Natural killer cell (primary cell): ENCODE measurements around the gene ATP5F1E. TPM values are rescaled to one million over a fixed set of nuclear protein-coding genes. Genes with fewer than 3 reads are reported as not detected.

Source experiments
- ATAC-seq, 3 donors: fragments of 150-1000 bp in 2 of 3; fragments of 200-7000 bp in 1 of 3; cut with Tn5 transposase; 1 replicate in 1 of 3; 2 replicates in 2 of 3; pipeline ENCODE4 v1.10.0; 2021; ENCODE audit warnings: mild to moderate bottlenecking in 2 of 3, moderate library complexity in 2 of 3
- DNase-seq, 2 donors: peaks; one replicate each; pipeline versions ENCODE4 v3.0.0 to v3.0.0-alpha.2; 2013 to 2021; ENCODE audit warnings: mixed read lengths in 1 of 2
- H3K27ac ChIP-seq: one replicate; pipeline ENCODE4 v1.5.1; 2013; ENCODE audit warnings: mild to moderate bottlenecking, low read length
- H3K27me3 ChIP-seq: one replicate; pipeline ENCODE4 v1.6.1; 2013; ENCODE audit warnings: low read length; ENCODE audit not compliant: control insufficient read depth, insufficient read depth
- H3K36me3 ChIP-seq: one replicate; pipeline ENCODE4 v1.6.1; 2013; ENCODE audit warnings: low read length; ENCODE audit not compliant: control insufficient read depth, insufficient read depth
- H3K4me1 ChIP-seq: one replicate; pipeline ENCODE4 v1.6.1; 2013; ENCODE audit warnings: low read length; ENCODE audit not compliant: control insufficient read depth, insufficient read depth
- H3K4me3 ChIP-seq: one replicate; pipeline ENCODE4 v1.5.1; 2013; ENCODE audit warnings: low read length
- H3K9me3 ChIP-seq: one replicate; pipeline ENCODE4 v1.6.1; 2013; ENCODE audit warnings: low read length; ENCODE audit not compliant: control insufficient read depth, insufficient read depth
- H3K27ac Mint-ChIP-seq, 2 donors: one replicate each; pipeline ENCODE4 v1.8.0; 2022; ENCODE audit warnings: mild to moderate bottlenecking in 2 of 2, mixed read lengths in 2 of 2, moderate library complexity in 1 of 2
- H3K27me3 Mint-ChIP-seq, 2 donors: one replicate each; pipeline ENCODE4 v1.8.0; 2022; ENCODE audit warnings: low read depth in 2 of 2, mixed read lengths in 2 of 2
- H3K36me3 Mint-ChIP-seq: one replicate; pipeline ENCODE4 v1.8.0; 2022; ENCODE audit warnings: mixed read lengths
- H3K4me1 Mint-ChIP-seq, 2 donors: one replicate each; pipeline ENCODE4 v1.8.0; 2022; ENCODE audit warnings: mixed read lengths in 2 of 2
- H3K4me3 Mint-ChIP-seq: one replicate; pipeline ENCODE4 v1.8.0; 2022; ENCODE audit warnings: mild to moderate bottlenecking, moderate library complexity, mixed read lengths
- H3K9me3 Mint-ChIP-seq, 2 donors: one replicate each; pipeline ENCODE4 v1.8.0; 2022; ENCODE audit warnings: mixed read lengths in 2 of 2
- WGBS: methylation state at CpG from one replicate; pipeline ENCODE4 v1.1.7; 2013; ENCODE audit warnings: missing lambda C conversion rate; ENCODE audit not compliant: insufficient coverage; 5-methylcytosine and 5-hydroxymethylcytosine counted together
- intact Hi-C: fragments of 100-400 bp; cut with micrococcal nuclease; formaldehyde crosslinking; loops from one replicate; pipeline ENCODE4 v1.14.2; 2022
- total RNA-seq, 4 donors: library from RNA; stranded (reverse); fragments of 120-200 nt in 1 of 4; gene quantifications; one replicate each; pipeline versions ENCODE4 v1.2.3 to v1.2.4, GENCODE V29; 2013 to 2022
- TF ChIP-seq, protein P1 (sequence below): fragments of 200-600 bp; IDR thresholded peaks from one replicate; pipeline ENCODE4 v1.8.0; 2022; ENCODE audit warnings: antibody characterized with exemption

The ATP5F1E gene
- total RNA-seq, 3 donors from 2014 or later (not counting 1 experiment from before 2014, with no cell fraction given), result 45.9 to 58.0 (median 50.8) TPM

DNA sequence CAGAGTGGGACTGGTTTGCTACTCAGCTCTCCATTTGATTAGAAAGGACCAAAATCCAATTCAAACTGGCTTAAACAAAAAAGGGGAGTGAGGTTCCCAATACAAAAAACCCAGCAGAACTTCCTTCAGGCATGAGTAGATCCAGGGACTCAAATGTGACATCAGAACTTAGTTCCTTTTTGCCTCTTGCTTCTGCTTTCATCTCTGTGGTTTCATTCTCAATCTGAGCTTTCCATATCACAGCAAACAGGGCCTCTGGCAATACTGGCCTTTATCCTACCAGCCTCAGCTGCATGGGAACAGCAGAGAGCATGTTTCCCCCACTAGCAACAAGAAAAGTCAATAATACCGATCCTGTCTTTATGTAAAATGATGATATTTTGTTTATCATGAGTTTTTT lies 39.1 kb upstream of the ATP5F1E start:
- H3K36me3 ChIP-seq, result no peaks in the 10 kb centered on the region
- TF ChIP-seq, protein P1, sequence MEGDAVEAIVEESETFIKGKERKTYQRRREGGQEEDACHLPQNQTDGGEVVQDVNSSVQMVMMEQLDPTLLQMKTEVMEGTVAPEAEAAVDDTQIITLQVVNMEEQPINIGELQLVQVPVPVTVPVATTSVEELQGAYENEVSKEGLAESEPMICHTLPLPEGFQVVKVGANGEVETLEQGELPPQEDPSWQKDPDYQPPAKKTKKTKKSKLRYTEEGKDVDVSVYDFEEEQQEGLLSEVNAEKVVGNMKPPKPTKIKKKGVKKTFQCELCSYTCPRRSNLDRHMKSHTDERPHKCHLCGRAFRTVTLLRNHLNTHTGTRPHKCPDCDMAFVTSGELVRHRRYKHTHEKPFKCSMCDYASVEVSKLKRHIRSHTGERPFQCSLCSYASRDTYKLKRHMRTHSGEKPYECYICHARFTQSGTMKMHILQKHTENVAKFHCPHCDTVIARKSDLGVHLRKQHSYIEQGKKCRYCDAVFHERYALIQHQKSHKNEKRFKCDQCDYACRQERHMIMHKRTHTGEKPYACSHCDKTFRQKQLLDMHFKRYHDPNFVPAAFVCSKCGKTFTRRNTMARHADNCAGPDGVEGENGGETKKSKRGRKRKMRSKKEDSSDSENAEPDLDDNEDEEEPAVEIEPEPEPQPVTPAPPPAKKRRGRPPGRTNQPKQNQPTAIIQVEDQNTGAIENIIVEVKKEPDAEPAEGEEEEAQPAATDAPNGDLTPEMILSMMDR, result no peak
- no peaks in the 10 kb centered on the region for H3K36me3 Mint-ChIP-seq
- H3K9me3 Mint-ChIP-seq, result no peaks in the 10 kb centered on the region
- H3K27me3 ChIP-seq, result no peaks in the 10 kb centered on the region
- peaks cover 7% of the 10 kb centered on the region for H3K4me1 ChIP-seq
- H3K9me3 ChIP-seq, result no peaks in the 10 kb centered on the region
- no peak overlapping the region for H3K4me3 ChIP-seq
- ATAC-seq, result no peak
- no CpG with 5 or more reads among the region's 1 CpG for WGBS
- H3K27ac ChIP-seq, result no peak overlapping the region
- peaks cover 3 to 12% of the 10 kb centered on the region in 2 donors for H3K4me1 Mint-ChIP-seq
- H3K4me3 Mint-ChIP-seq, result no peak overlapping the region
- no peak for DNase-seq
- H3K27me3 Mint-ChIP-seq, result peaks cover 18 to 37% of the 10 kb centered on the region in 2 donors
- intact Hi-C loops, result no loop called here
- H3K27ac Mint-ChIP-seq, result no peak overlapping the region

DNA sequence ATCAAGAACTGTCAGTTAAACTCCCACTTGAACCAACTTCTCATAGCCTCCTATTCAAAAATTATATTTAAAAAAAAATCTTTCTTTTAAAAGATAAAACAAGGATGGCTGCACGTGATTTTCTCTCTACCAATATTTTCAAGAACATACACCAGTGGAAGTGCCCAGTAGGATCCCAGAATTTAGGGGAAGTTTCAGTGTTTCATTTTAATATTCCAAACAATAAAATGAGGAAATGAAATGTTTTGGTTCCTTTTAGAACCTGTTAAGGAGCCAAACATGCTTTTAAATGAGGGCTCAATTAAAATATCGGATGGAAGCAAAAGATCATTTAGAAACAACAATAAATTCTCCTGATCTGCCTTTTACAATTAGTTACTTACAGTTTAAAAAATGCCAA lies 36.9 kb upstream of the ATP5F1E start:
- Mint-ChIP-seq H3K27ac (no peak overlapping the region), H3K4me1 (no peaks in the 10 kb centered on the region), H3K9me3 (no peaks in the 10 kb centered on the region), H3K27me3 (peaks cover 19 to 24% of the 10 kb centered on the region in 2 donors), H3K4me3 (no peak overlapping the region), H3K36me3 (no peaks in the 10 kb centered on the region)
- 88% methylated on average over 1 of the region's 2 CpGs for WGBS
- TF ChIP-seq, protein P1, result no peak
- ATAC-seq, result no peak
- Histone ChIP-seq H3K4me3 (no peak overlapping the region), H3K9me3 (no peaks in the 10 kb centered on the region), H3K27ac (no peak overlapping the region), H3K4me1 (peaks cover 2% of the 10 kb centered on the region), H3K27me3 (no peaks in the 10 kb centered on the region), H3K36me3 (no peaks in the 10 kb centered on the region)
- intact Hi-C loops, result no loop called here
- DNase-seq, result no peak

DNA sequence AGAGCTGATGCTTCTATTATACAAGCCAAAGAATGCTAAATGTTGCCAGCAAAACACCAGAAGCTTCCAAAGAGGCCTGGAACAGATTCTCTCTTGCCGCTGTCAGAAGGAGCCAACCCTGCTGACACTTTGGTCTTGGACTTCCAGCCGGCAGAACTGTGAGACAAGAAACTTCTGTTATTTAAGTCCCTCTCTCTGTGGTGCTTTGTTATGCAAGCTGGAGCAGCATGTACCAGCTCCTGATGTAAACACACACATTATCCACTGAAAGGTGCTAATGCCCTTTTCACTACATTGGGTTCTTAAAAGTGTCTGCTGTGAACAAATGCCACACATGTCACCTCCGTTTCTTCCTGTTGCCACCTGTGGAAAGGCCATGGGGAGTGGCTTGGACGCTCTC lies 36.4 kb upstream of the ATP5F1E start:
- Mint-ChIP-seq H3K4me3 (no peak overlapping the region), H3K27ac (no peak overlapping the region), H3K9me3 (no peaks in the 10 kb centered on the region), H3K27me3 (peaks cover 23 to 29% of the 10 kb centered on the region in 2 donors), H3K4me1 (no peaks in the 10 kb centered on the region), H3K36me3 (no peaks in the 10 kb centered on the region)
- WGBS, result 86% methylated on average over 4 of the region's 4 CpGs
- DNase-seq (no peak), ATAC-seq (no peak)
- H3K9me3 ChIP-seq, result no peaks in the 10 kb centered on the region
- intact Hi-C loops, result no loop called here
- no peaks in the 10 kb centered on the region for H3K36me3 ChIP-seq
- H3K4me1 ChIP-seq, result peaks cover 2% of the 10 kb centered on the region
- no peaks in the 10 kb centered on the region for H3K27me3 ChIP-seq
- no peak overlapping the region for H3K27ac ChIP-seq
- no peak overlapping the region for H3K4me3 ChIP-seq
- TF ChIP-seq, protein P1, result no peak

DNA sequence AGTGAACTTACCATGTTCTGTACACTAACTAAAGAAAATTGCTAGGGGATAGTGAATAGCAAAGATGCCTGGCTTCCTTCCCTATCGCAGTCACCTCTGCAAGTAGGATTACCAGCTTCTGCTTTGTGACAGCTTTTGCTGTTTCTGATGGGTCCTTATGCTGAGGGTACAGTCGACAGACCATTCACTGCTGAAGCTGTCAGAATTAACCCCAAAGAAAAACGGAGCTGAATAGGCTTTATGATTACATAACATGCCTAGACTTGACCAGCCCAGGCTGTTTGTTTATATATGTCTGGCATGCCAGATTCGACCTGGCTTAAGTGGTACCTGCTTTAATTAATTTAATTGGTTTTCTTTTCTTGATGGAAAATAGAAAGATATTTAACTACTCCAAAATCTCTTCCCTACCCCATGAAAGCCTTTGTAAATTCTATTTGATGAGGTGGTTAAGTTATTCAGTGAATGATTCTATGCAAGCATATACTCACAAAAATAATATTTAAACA lies 32.1 kb upstream of the ATP5F1E start:
- Mint-ChIP-seq H3K27me3 (peaks cover 27 to 38% of the 10 kb centered on the region in 2 donors), H3K4me1 (no peaks in the 10 kb centered on the region), H3K36me3 (no peaks in the 10 kb centered on the region), H3K27ac (no peak overlapping the region), H3K4me3 (no peak overlapping the region), H3K9me3 (no peaks in the 10 kb centered on the region)
- H3K9me3 ChIP-seq, result no peaks in the 10 kb centered on the region
- no peak overlapping the region for H3K27ac ChIP-seq
- 77% methylated on average over 3 of the region's 4 CpGs for WGBS
- H3K27me3 ChIP-seq, result no peaks in the 10 kb centered on the region
- no peaks in the 10 kb centered on the region for H3K4me1 ChIP-seq
- ATAC-seq (no peak), DNase-seq (no peak)
- TF ChIP-seq, protein P1, result no peak
- H3K4me3 ChIP-seq, result no peak overlapping the region
- H3K36me3 ChIP-seq, result no peaks in the 10 kb centered on the region
- intact Hi-C loops, result no loop called here
